H9 (cell line): ENCODE results near the gene ALDH1A1. TPM values are rescaled to one million over a fixed set of nuclear protein-coding genes. Genes with fewer than 3 reads are reported as not detected.

Experiments
- DNase-seq: peaks from one replicate; pipeline ENCODE4 v3.0.0-alpha.2; 2017
- H2AFZ ChIP-seq: one replicate; pipeline ENCODE4 v1.6.1; 2013; ENCODE audit warnings: mild to moderate bottlenecking, low read length, control low read depth, moderate library complexity
- H2AK5ac ChIP-seq: 2 replicates; pipeline ENCODE4 v1.6.1; 2013; ENCODE audit warnings: low read length, control low read depth, mixed read lengths; ENCODE audit not compliant: insufficient read length
- H2BK120ac ChIP-seq: one replicate; pipeline ENCODE4 v1.6.1; 2013; ENCODE audit warnings: low read depth, mild to moderate bottlenecking, low read length, control low read depth, inconsistent platforms; ENCODE audit not compliant: poor library complexity, severe bottlenecking
- H2BK12ac ChIP-seq: 2 replicates; pipeline ENCODE4 v1.6.1; 2013; ENCODE audit warnings: low read length, control low read depth, mixed read lengths, low read depth; ENCODE audit not compliant: insufficient read length
- H2BK15ac ChIP-seq: 2 replicates; pipeline ENCODE4 v1.6.1; 2013; ENCODE audit warnings: low read depth, low read length, control low read depth
- H2BK20ac ChIP-seq: one replicate; pipeline ENCODE4 v1.6.1; 2013; ENCODE audit warnings: low read depth, mild to moderate bottlenecking, low read length, control low read depth, inconsistent platforms; ENCODE audit not compliant: poor library complexity, severe bottlenecking
- H2BK5ac ChIP-seq: 2 replicates; pipeline ENCODE4 v1.6.1; 2013; ENCODE audit warnings: low read length, control low read depth, mixed read lengths; ENCODE audit not compliant: insufficient read length
- H3K14ac ChIP-seq: 2 replicates; pipeline ENCODE4 v1.6.1; 2013; ENCODE audit warnings: low read length, control low read depth; ENCODE audit not compliant: insufficient read depth
- H3K18ac ChIP-seq: 2 replicates; pipeline ENCODE4 v1.6.1; 2013; ENCODE audit warnings: low read depth, mild to moderate bottlenecking, mixed read lengths, low read length, control low read depth; ENCODE audit not compliant: insufficient read length
- H3K23ac ChIP-seq: 2 replicates; pipeline ENCODE4 v1.6.1; 2013; ENCODE audit warnings: low read length, control low read depth, mixed read lengths, low read depth; ENCODE audit not compliant: insufficient read length
- H3K23me2 ChIP-seq: 2 replicates; pipeline ENCODE4 v1.6.1; 2013; ENCODE audit warnings: low read depth, mild to moderate bottlenecking, mixed read lengths, low read length, control low read depth; ENCODE audit not compliant: insufficient read length, poor library complexity, severe bottlenecking
- H3K27ac ChIP-seq: 2 replicates; pipeline ENCODE4 v1.5.1; 2013; ENCODE audit warnings: low read length, control low read depth, mixed read lengths, low read depth; ENCODE audit not compliant: insufficient read length
- H3K27me3 ChIP-seq: 2 replicates; pipeline ENCODE4 v1.6.1; 2013; ENCODE audit warnings: low read length, control low read depth, inconsistent platforms; ENCODE audit not compliant: insufficient read depth
- H3K4ac ChIP-seq: 2 replicates; pipeline ENCODE4 v1.6.1; 2013; ENCODE audit warnings: low read depth, mild to moderate bottlenecking, control low read depth, inconsistent platforms, low read length, moderate library complexity
- H3K4me1 ChIP-seq: 2 replicates; pipeline ENCODE4 v1.6.1; 2013; ENCODE audit warnings: low read length, control low read depth, inconsistent platforms; ENCODE audit not compliant: insufficient read depth
- H3K4me2 ChIP-seq: 2 replicates; pipeline ENCODE4 v1.6.1; 2013; ENCODE audit warnings: low read length, control low read depth, mixed read lengths; ENCODE audit not compliant: insufficient read length, insufficient read depth
- H3K56ac ChIP-seq: 2 replicates; pipeline ENCODE4 v1.6.1; 2013; ENCODE audit warnings: low read depth, mild to moderate bottlenecking, mixed read lengths, low read length, control low read depth; ENCODE audit not compliant: insufficient read length
- H3K79me1 ChIP-seq: 2 replicates; pipeline ENCODE4 v1.6.1; 2013; ENCODE audit warnings: low read depth, mild to moderate bottlenecking, moderate library complexity, low read length, control low read depth, inconsistent platforms; ENCODE audit not compliant: insufficient read depth, poor library complexity, severe bottlenecking
- H3K79me2 ChIP-seq: 2 replicates; pipeline ENCODE4 v1.6.1; 2013; ENCODE audit warnings: low read length, control low read depth, inconsistent platforms; ENCODE audit not compliant: insufficient read depth
- H3K9ac ChIP-seq: 2 replicates; pipeline ENCODE4 v1.6.1; 2013; ENCODE audit warnings: low read length, control low read depth, mixed read lengths; ENCODE audit not compliant: insufficient read length; ENCODE audit errors: extremely low read depth
- H3K9me3 ChIP-seq: one replicate; pipeline ENCODE4 v1.6.1; 2013; ENCODE audit warnings: low read depth, low read length, inconsistent platforms; ENCODE audit not compliant: control insufficient read depth
- H3T11ph ChIP-seq: one replicate; pipeline ENCODE4 v1.6.1; 2013; ENCODE audit warnings: mild to moderate bottlenecking, low read length, control low read depth, inconsistent platforms
- H4K20me1 ChIP-seq: one replicate; pipeline ENCODE4 v1.6.1; 2013; ENCODE audit not compliant: control insufficient read depth, insufficient read length, insufficient read depth
- H4K5ac ChIP-seq: 2 replicates; pipeline ENCODE4 v1.6.1; 2013; ENCODE audit warnings: low read depth, mild to moderate bottlenecking, mixed read lengths, low read length, control low read depth; ENCODE audit not compliant: insufficient read length
- H4K8ac ChIP-seq: replicated peaks from 2 replicates; pipeline ENCODE4 v1.6.1; 2013; ENCODE audit warnings: low read length, control low read depth, mixed read lengths, low read depth; ENCODE audit not compliant: insufficient read length
- H4K91ac ChIP-seq: 2 replicates; pipeline ENCODE4 v1.6.1; 2013; ENCODE audit warnings: low read depth, mild to moderate bottlenecking, moderate library complexity, mixed read lengths, low read length, control low read depth; ENCODE audit not compliant: insufficient read length
- H3K27ac Mint-ChIP-seq, 3 experiments: 2 replicates in 2 of 3; 3 replicates in 1 of 3; pipeline ENCODE4 v1.8.0; 2020 to 2021; ENCODE audit warnings: mixed read lengths in 3 of 3, mild to moderate bottlenecking in 1 of 3, moderate library complexity in 1 of 3
- H3K27me3 Mint-ChIP-seq: 2 replicates; pipeline ENCODE4 v1.8.0; 2021; ENCODE audit warnings: low read depth, mild to moderate bottlenecking, moderate library complexity, mixed read lengths
- H3K36me3 Mint-ChIP-seq, 3 experiments: 2 replicates in 2 of 3; 3 replicates in 1 of 3; pipeline ENCODE4 v1.8.0; 2020 to 2021; ENCODE audit warnings: low read depth in 3 of 3, mixed read lengths in 3 of 3; ENCODE audit not compliant: insufficient read depth in 1 of 3
- H3K4me1 Mint-ChIP-seq, 2 experiments: 2 replicates each; pipeline ENCODE4 v1.8.0; 2020; ENCODE audit warnings: mixed read lengths in 2 of 2
- H3K4me3 Mint-ChIP-seq, 2 experiments: 2 replicates in 1 of 2; 3 replicates in 1 of 2; pipeline ENCODE4 v1.8.0; 2020 to 2021; ENCODE audit warnings: mild to moderate bottlenecking in 2 of 2, mixed read lengths in 2 of 2, moderate library complexity in 1 of 2
- H3K9me3 Mint-ChIP-seq, 2 experiments: 2 replicates in 1 of 2; 3 replicates in 1 of 2; pipeline ENCODE4 v1.8.0; 2020; ENCODE audit warnings: mild to moderate bottlenecking in 2 of 2, mixed read lengths in 2 of 2, moderate library complexity in 1 of 2
- WGBS: extraction: QIAGEN DNeasy Blood & Tissue Kit; methylation state at CpG from one replicate; pipeline ENCODE4 v1.1.7; 2013; ENCODE audit warnings: missing lambda C conversion rate, low lambda C conversion rate, mixed read lengths; ENCODE audit not compliant: insufficient read length; ENCODE audit errors: extremely low coverage; 5-methylcytosine and 5-hydroxymethylcytosine counted together
- total RNA-seq: library from RNA; stranded (reverse); gene quantifications from 2 replicates; pipeline ENCODE4 v1.2.1, GENCODE V29; 2021
- TF ChIP-seq, protein P1 (sequence below): fragments of 200-600 bp; sonication (generic); conservative IDR thresholded peaks from 3 replicates; pipeline ENCODE4 v1.8.0; 2021; ENCODE audit warnings: antibody characterized with exemption, mild to moderate bottlenecking

ALDH1A1 gene
- total RNA-seq, 1 experiment from 2014 or later, result 1.1 TPM

DNA sequence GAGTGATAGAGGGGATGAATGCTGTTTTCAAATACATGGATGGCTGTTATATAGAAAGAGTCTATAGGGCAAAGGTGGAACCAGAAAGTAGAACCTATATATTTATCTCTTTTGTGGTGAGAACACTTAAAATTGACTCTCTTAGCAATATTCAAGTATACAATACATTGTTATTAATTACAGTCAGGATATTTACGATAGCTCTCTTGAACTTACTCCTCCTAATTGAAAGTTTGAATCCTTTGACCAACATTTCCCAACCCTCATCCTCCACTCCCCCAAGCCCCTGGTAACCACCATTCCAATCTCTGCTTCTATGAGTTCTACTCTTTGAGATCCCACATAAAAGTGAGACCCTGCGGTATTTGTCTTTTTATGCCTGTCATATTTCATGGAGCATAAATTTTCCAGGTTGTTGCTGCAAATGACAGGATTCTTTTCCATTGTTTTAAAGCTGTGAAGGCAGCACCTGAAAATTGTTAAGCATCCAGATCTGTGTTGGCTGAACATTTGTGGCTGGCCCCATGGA, 41.5 kb downstream of the ALDH1A1 start:
- Histone ChIP-seq H3K4ac (no peak overlapping the region), H3K9me3 (no peaks in the 10 kb centered on the region)
- TF ChIP-seq, protein P1, sequence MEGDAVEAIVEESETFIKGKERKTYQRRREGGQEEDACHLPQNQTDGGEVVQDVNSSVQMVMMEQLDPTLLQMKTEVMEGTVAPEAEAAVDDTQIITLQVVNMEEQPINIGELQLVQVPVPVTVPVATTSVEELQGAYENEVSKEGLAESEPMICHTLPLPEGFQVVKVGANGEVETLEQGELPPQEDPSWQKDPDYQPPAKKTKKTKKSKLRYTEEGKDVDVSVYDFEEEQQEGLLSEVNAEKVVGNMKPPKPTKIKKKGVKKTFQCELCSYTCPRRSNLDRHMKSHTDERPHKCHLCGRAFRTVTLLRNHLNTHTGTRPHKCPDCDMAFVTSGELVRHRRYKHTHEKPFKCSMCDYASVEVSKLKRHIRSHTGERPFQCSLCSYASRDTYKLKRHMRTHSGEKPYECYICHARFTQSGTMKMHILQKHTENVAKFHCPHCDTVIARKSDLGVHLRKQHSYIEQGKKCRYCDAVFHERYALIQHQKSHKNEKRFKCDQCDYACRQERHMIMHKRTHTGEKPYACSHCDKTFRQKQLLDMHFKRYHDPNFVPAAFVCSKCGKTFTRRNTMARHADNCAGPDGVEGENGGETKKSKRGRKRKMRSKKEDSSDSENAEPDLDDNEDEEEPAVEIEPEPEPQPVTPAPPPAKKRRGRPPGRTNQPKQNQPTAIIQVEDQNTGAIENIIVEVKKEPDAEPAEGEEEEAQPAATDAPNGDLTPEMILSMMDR, result no peak

More for the DNA sequence above, 41.5 kb downstream of the ALDH1A1 start:
- H3K27me3 Mint-ChIP-seq, result no peaks in the 10 kb centered on the region
- no peak for DNase-seq
- H3K27ac ChIP-seq, result no peak overlapping the region
- H4K91ac ChIP-seq, result no peak overlapping the region
- H3K4me1 ChIP-seq, result no peaks in the 10 kb centered on the region
- H3K79me2 ChIP-seq, result no peaks in the 10 kb centered on the region
- H3K56ac ChIP-seq, result no peak overlapping the region
- H3K27ac Mint-ChIP-seq, result peak overlapping the region in 1 of 3 experiments; percentile 32; a peak in 1 of 7 replicates
- H3T11ph ChIP-seq, result no peak overlapping the region
- H3K18ac ChIP-seq, result no peak overlapping the region
- no peak overlapping the region for H2BK120ac ChIP-seq
- no peaks in the 10 kb centered on the region for H4K20me1 ChIP-seq
- H3K36me3 Mint-ChIP-seq, result no peaks in the 10 kb centered on the region
- no CpG with 5 or more reads among the region's 2 CpGs for WGBS
- no peak overlapping the region for H3K23ac ChIP-seq
- H2BK5ac ChIP-seq, result no peak overlapping the region
- no peaks in the 10 kb centered on the region for H3K9me3 Mint-ChIP-seq
- no peaks in the 10 kb centered on the region for H3K27me3 ChIP-seq
- H3K4me3 Mint-ChIP-seq, result no peak overlapping the region
- H2AK5ac ChIP-seq, result no peak overlapping the region
- no peaks in the 10 kb centered on the region for H3K79me1 ChIP-seq
- H4K8ac ChIP-seq, result no peak overlapping the region
- H2BK12ac ChIP-seq, result no peak overlapping the region
- H3K14ac ChIP-seq, result no peak overlapping the region
- H2BK20ac ChIP-seq, result no peak overlapping the region
- no peak overlapping the region for H4K5ac ChIP-seq
- no peaks in the 10 kb centered on the region for H3K23me2 ChIP-seq
- no peak overlapping the region for H2AFZ ChIP-seq
- no peak overlapping the region for H3K9ac ChIP-seq
- H3K4me1 Mint-ChIP-seq, result peaks cover 7 to 9% of the 10 kb centered on the region in 2 experiments
- H3K4me2 ChIP-seq, result no peak overlapping the region
- H2BK15ac ChIP-seq, result no peak overlapping the region
